ENCODE results near the gene ARID5B.

Gene ARID5B

DNA sequence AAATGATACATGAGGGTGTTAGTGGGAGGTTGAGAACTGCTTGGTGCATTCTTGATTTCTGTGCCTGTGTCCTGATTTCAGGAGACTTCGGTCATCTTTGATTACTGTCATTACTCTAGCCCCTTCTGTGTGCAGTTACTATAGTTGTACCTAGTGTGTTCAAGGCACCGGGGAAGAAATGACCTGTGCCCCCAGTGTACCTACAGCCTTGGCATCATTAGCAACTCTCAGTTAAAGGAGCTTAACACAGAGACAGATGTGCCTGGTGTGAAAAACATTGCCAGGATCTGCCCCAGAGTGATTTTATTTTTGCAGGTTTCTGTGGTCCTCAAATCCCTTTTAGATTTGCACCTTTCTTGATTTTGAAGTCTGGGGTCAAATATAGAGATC, 62.2 kb downstream of the ARID5B start:
- no peak overlapping the region for H3K4me3 ChIP-seq (ENCODE audit: low read length)
- TF ChIP-seq, protein P1, sequence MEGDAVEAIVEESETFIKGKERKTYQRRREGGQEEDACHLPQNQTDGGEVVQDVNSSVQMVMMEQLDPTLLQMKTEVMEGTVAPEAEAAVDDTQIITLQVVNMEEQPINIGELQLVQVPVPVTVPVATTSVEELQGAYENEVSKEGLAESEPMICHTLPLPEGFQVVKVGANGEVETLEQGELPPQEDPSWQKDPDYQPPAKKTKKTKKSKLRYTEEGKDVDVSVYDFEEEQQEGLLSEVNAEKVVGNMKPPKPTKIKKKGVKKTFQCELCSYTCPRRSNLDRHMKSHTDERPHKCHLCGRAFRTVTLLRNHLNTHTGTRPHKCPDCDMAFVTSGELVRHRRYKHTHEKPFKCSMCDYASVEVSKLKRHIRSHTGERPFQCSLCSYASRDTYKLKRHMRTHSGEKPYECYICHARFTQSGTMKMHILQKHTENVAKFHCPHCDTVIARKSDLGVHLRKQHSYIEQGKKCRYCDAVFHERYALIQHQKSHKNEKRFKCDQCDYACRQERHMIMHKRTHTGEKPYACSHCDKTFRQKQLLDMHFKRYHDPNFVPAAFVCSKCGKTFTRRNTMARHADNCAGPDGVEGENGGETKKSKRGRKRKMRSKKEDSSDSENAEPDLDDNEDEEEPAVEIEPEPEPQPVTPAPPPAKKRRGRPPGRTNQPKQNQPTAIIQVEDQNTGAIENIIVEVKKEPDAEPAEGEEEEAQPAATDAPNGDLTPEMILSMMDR (conservative IDR thresholded peaks at IDR 0.05; ENCODE audit: low read length), result no peak

GRCh38 chr10:61964059-61964709, 62.7 kb downstream of the ARID5B start:
- no peak for DNase-seq (ENCODE audit: low read depth)
- H3K4me3 ChIP-seq (ENCODE audit: low read length), result no peak overlapping the region

More for the DNA sequence above, 62.2 kb downstream of the ARID5B start:
- no peak for DNase-seq (ENCODE audit: low read depth)

GRCh38 chr10:61964949-61965702, 63.6 kb downstream of the ARID5B start:
- DNase-seq (ENCODE audit: low read depth), result no peak
- no peak overlapping the region for H3K4me3 ChIP-seq (ENCODE audit: low read length)
- TF ChIP-seq, protein P1 (conservative IDR thresholded peaks at IDR 0.05; ENCODE audit: low read length), result no peak

More at GRCh38 chr10:61964059-61964709, 62.7 kb downstream of the ARID5B start:
- TF ChIP-seq, protein P1 (conservative IDR thresholded peaks at IDR 0.05; ENCODE audit: low read length), result no peak

DNA sequence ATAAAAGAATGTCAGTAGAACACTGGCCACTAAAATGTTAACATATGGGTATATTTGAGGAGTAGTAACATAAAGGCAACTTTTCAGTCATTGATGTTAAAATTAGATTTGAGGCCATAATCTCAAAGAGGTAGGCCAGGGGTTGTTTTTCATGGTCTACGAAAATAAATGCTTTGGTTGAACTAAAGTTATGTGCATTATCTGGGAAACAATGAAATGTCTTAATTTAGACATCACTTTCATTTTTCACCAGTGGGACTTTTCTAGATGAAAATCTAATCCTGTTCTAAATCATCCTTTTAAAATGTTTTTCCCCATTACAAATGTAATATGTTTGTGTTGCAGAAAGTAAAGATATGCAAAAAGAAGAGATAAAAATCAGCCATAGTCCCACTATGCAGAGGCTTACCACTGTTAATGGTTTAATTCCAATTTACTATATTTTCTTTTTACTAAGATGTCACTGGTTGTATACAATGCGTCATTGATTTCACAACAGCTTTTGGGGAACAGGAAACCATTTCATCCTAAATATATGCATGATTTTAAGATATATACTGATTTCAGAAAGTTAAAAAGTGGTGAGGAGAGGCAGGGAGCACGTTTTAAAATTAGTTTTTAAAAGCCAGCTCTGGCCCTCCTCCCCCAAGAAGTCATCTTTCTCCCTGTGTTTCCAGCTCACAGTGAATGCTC, 64.3 kb downstream of the ARID5B start:
- TF ChIP-seq, protein P1 (conservative IDR thresholded peaks at IDR 0.05; ENCODE audit: low read length), result no peak
- no peak for DNase-seq (ENCODE audit: low read depth)
- no peak overlapping the region for H3K4me3 ChIP-seq (ENCODE audit: low read length)

GRCh38 chr10:61967298-61967697, 65.8 kb downstream of the ARID5B start:
- DNase-seq (ENCODE audit: low read depth), result no peak
- TF ChIP-seq, protein P1 (conservative IDR thresholded peaks at IDR 0.05; ENCODE audit: low read length), result no peak
- no peak overlapping the region for H3K4me3 ChIP-seq (ENCODE audit: low read length)

GRCh38 chr10:61970182-61971002, 68.9 kb downstream of the ARID5B start:
- DNase-seq (ENCODE audit: low read depth), result peak; percentile 52
- no peak overlapping the region for H3K4me3 ChIP-seq (ENCODE audit: low read length)
- TF ChIP-seq, protein P1 (conservative IDR thresholded peaks at IDR 0.05; ENCODE audit: low read length), result no peak
